Activated CD4-positive, alpha-beta memory T cell treated with anti-CD3 and anti-CD28 coated beads for 36 hours (primary cell): ENCODE results near the gene HEMK1. TPM values are rescaled to one million over a fixed set of nuclear protein-coding genes. Genes with fewer than 3 reads are reported as not detected.

ENCODE experiments used
- CTCF ChIA-PET: fragments of 350-600 bp; sonication (Branson Sonifier 250); formaldehyde crosslinking; loops from one replicate; lab custom pipeline; 2021; ENCODE audit warnings: antibody characterized with exemption, inconsistent platforms; lab: Charles Lee
- POLR2A ChIA-PET: fragments of 350-600 bp; sonication (Branson Sonifier 250); formaldehyde crosslinking; loops from one replicate; lab custom pipeline; 2021; ENCODE audit warnings: antibody characterized with exemption; lab: Charles Lee
- DNase-seq: peaks from one replicate; pipeline ENCODE4 v3.0.0-alpha.2; 2020
- H3K27ac Mint-ChIP-seq: one replicate; pipeline ENCODE4 v1.8.0; 2021; ENCODE audit warnings: mixed read lengths
- H3K27me3 Mint-ChIP-seq: one replicate; pipeline ENCODE4 v1.8.0; 2021; ENCODE audit warnings: mixed read lengths
- H3K36me3 Mint-ChIP-seq: one replicate; pipeline ENCODE4 v1.8.0; 2021; ENCODE audit warnings: mixed read lengths
- H3K4me1 Mint-ChIP-seq: one replicate; pipeline ENCODE4 v1.8.0; 2021; ENCODE audit warnings: low read depth, mixed read lengths
- H3K4me3 Mint-ChIP-seq: one replicate; pipeline ENCODE4 v1.8.0; 2021; ENCODE audit warnings: mild to moderate bottlenecking, mixed read lengths
- H3K9me3 Mint-ChIP-seq: one replicate; pipeline ENCODE4 v1.8.0; 2021; ENCODE audit warnings: mixed read lengths
- intact Hi-C: fragments of 100-400 bp; cut with micrococcal nuclease; formaldehyde crosslinking; loops from one replicate; pipeline ENCODE4 v1.15.1; 2023
- total RNA-seq, 2 experiments: library from RNA; stranded (reverse); gene quantifications; one replicate each; pipeline ENCODE4 v1.2.3, GENCODE V29; 2021

Gene HEMK1
- total RNA-seq, 2 experiments from 2014 or later = 78.7 to 82.6 TPM

- H3K27me3 Mint-ChIP-seq = no peaks in the 10 kb centered on the region
- H3K9me3 Mint-ChIP-seq = no peaks in the 10 kb centered on the region
- H3K36me3 Mint-ChIP-seq = peaks cover 74% of the 10 kb centered on the region
- intact Hi-C loops = no loop called here
- CTCF ChIA-PET = interaction anchor here (1.0 to 2.4 kb wide), 4 partner anchors 8 to 34 kb away, joined by 6 to 16 read pairs (median 10); partner anchors contain the start of gene HEMK1
- peaks cover 63% of the 10 kb centered on the region for H3K4me1 Mint-ChIP-seq
- H3K4me3 Mint-ChIP-seq = no peak overlapping the region
- POLR2A ChIA-PET = interaction anchor here (0.6 to 1.5 kb wide), 3 partner anchors 11 to 34 kb away, joined by 3 to 5 read pairs (median 4); no protein-coding TSS in a partner anchor
- H3K27ac Mint-ChIP-seq = peak overlapping the region; percentile 28
- no peak for DNase-seq
Observed at GRCh38 chr3:50580683-50581458, 11.5 kb downstream of the HEMK1 start.

- ChIA-PET POLR2A (interaction anchor here (0.6 to 1.5 kb wide), 3 partner anchors 11 to 33 kb away, joined by 3 to 5 read pairs (median 4); no protein-coding TSS in a partner anchor), CTCF (interaction anchor here (1.0 to 2.4 kb wide), 4 partner anchors 9 to 33 kb away, joined by 6 to 16 read pairs (median 10); partner anchors contain the start of gene HEMK1)
- intact Hi-C loops = no loop called here
- Mint-ChIP-seq H3K36me3 (peaks cover 69% of the 10 kb centered on the region), H3K4me1 (peaks cover 63% of the 10 kb centered on the region), H3K27ac (peak overlapping the region; percentile 56), H3K27me3 (no peaks in the 10 kb centered on the region), H3K4me3 (no peak overlapping the region), H3K9me3 (no peaks in the 10 kb centered on the region)
- no peak for DNase-seq
Observed at GRCh38 chr3:50581459-50581842, 12.1 kb downstream of the HEMK1 start.

GRCh38 chr3:50582083-50582482 is 12.8 kb downstream of the HEMK1 start:
- Mint-ChIP-seq H3K36me3 (peaks cover 67% of the 10 kb centered on the region), H3K4me3 (no peak overlapping the region)
- intact Hi-C loops = no loop called here

GRCh38 chr3:50583897-50584296 is 14.6 kb downstream of the HEMK1 start:
- CTCF ChIA-PET = interaction anchor here (1.0 to 1.2 kb wide), 2 partner anchors 9 to 11 kb away, joined by 3 read pairs; no protein-coding TSS in a partner anchor
- Mint-ChIP-seq H3K4me1 (peaks cover 83% of the 10 kb centered on the region), H3K4me3 (no peak overlapping the region), H3K36me3 (peaks cover 70% of the 10 kb centered on the region), H3K27me3 (no peaks in the 10 kb centered on the region), H3K9me3 (no peaks in the 10 kb centered on the region), H3K27ac (peak overlapping the region; percentile 98)
- no peak for DNase-seq
- POLR2A ChIA-PET = interaction anchor here (0.5 to 1.5 kb wide), 2 partner anchors 28 to 243 kb away, joined by 3 read pairs; partner anchors contain the start of gene CISH
- intact Hi-C loops = no loop called here

More at GRCh38 chr3:50582083-50582482, 12.8 kb downstream of the HEMK1 start:
- Mint-ChIP-seq H3K4me1 (peaks cover 66% of the 10 kb centered on the region), H3K9me3 (no peaks in the 10 kb centered on the region), H3K27me3 (no peaks in the 10 kb centered on the region), H3K27ac (peak overlapping the region; percentile 56)
- POLR2A ChIA-PET = no interaction called here
- CTCF ChIA-PET = interaction anchor here (1.9 to 2.4 kb wide), 2 partner anchors 12 to 33 kb away, joined by 13 to 16 read pairs; partner anchors contain the start of gene HEMK1
- no peak for DNase-seq

- Mint-ChIP-seq H3K4me3 (no peak overlapping the region), H3K27ac (peak overlapping the region; percentile 98), H3K9me3 (no peaks in the 10 kb centered on the region), H3K4me1 (peaks cover 85% of the 10 kb centered on the region), H3K27me3 (no peaks in the 10 kb centered on the region), H3K36me3 (peaks cover 68% of the 10 kb centered on the region)
- ChIA-PET CTCF (interaction anchor here (1.0 to 1.2 kb wide), 2 partner anchors 10 to 12 kb away, joined by 3 read pairs; no protein-coding TSS in a partner anchor), POLR2A (interaction anchor here (1.5 kb wide), 1 partner anchor 27 kb away, joined by 3 read pairs; the partner anchor contains the start of gene CISH)
- intact Hi-C loops = no loop called here
- no peak for DNase-seq
Observed at GRCh38 chr3:50584391-50584790, 15.1 kb downstream of the HEMK1 start.

- DNase-seq = peak; percentile 86
- Mint-ChIP-seq H3K27me3 (no peaks in the 10 kb centered on the region), H3K9me3 (no peaks in the 10 kb centered on the region), H3K27ac (peak overlapping the region; percentile 98), H3K36me3 (peaks cover 56% of the 10 kb centered on the region), H3K4me3 (peak overlapping the region; percentile 18), H3K4me1 (peaks cover 87% of the 10 kb centered on the region)
- intact Hi-C loops = no loop called here
- POLR2A ChIA-PET = interaction anchor here (11.1 kb wide), 2 partner anchors 13 to 22 kb away, joined by 510 to 859 read pairs; partner anchors contain the start of genes C3orf18, CISH, HEMK1 and MAPKAPK3
- CTCF ChIA-PET = interaction anchor here (8.7 to 10.3 kb wide), 3 partner anchors 14 to 27 kb away, joined by 221 to 317 read pairs (median 299); partner anchors contain the start of genes CISH, HEMK1 and MAPKAPK3
Observed at GRCh38 chr3:50585919-50586762, 16.8 kb downstream of the HEMK1 start.

- Mint-ChIP-seq H3K4me3 (no peak overlapping the region), H3K9me3 (no peaks in the 10 kb centered on the region)
- POLR2A ChIA-PET = interaction anchor here (11.1 kb wide), 2 partner anchors 14 to 22 kb away, joined by 510 to 859 read pairs; partner anchors contain the start of genes C3orf18, CISH, HEMK1 and MAPKAPK3
Observed at GRCh38 chr3:50586763-50587070, 17.4 kb downstream of the HEMK1 start.

GRCh38 chr3:50587373-50587772 is 18.1 kb downstream of the HEMK1 start:
- peak overlapping the region; percentile 30 for H3K4me3 Mint-ChIP-seq
- no peaks in the 10 kb centered on the region for H3K9me3 Mint-ChIP-seq
- intact Hi-C loops = no loop called here
- peaks cover 91% of the 10 kb centered on the region for H3K4me1 Mint-ChIP-seq
- H3K27ac Mint-ChIP-seq = peak overlapping the region; percentile 98
- H3K36me3 Mint-ChIP-seq = peaks cover 45% of the 10 kb centered on the region
- ChIA-PET CTCF (interaction anchor here (8.7 to 10.3 kb wide), 3 partner anchors 14 to 26 kb away, joined by 221 to 317 read pairs (median 299); partner anchors contain the start of genes CISH, HEMK1 and MAPKAPK3), POLR2A (interaction anchor here (11.1 kb wide), 2 partner anchors 14 to 21 kb away, joined by 510 to 859 read pairs; partner anchors contain the start of genes C3orf18, CISH, HEMK1 and MAPKAPK3)
- DNase-seq = peak; percentile 38
- no peaks in the 10 kb centered on the region for H3K27me3 Mint-ChIP-seq

More at GRCh38 chr3:50586763-50587070, 17.4 kb downstream of the HEMK1 start:
- CTCF ChIA-PET = interaction anchor here (8.7 to 10.3 kb wide), 3 partner anchors 14 to 27 kb away, joined by 221 to 317 read pairs (median 299); partner anchors contain the start of genes CISH, HEMK1 and MAPKAPK3
- H3K27me3 Mint-ChIP-seq = no peaks in the 10 kb centered on the region
- peaks cover 51% of the 10 kb centered on the region for H3K36me3 Mint-ChIP-seq
- intact Hi-C loops = no loop called here
- DNase-seq = no peak
- H3K27ac Mint-ChIP-seq = peak overlapping the region; percentile 98
- peaks cover 87% of the 10 kb centered on the region for H3K4me1 Mint-ChIP-seq

GRCh38 chr3:50587806-50588758 is 18.8 kb downstream of the HEMK1 start:
- DNase-seq = peak; percentile 96
- CTCF ChIA-PET = interaction anchor here (1.0 to 10.3 kb wide), 5 partner anchors 13 to 800 kb away, joined by 3 to 317 read pairs (median 221); partner anchors contain the start of genes CISH, HEMK1 and MAPKAPK3
- intact Hi-C loops = loop anchor here (1.0 kb wide), 1 partner anchor 15 kb away; no protein-coding TSS in a partner anchor

More at GRCh38 chr3:50587806-50588758, 18.8 kb downstream of the HEMK1 start:
- H3K4me3 Mint-ChIP-seq = peak overlapping the region; percentile 68
- H3K36me3 Mint-ChIP-seq = peaks cover 42% of the 10 kb centered on the region
- H3K27me3 Mint-ChIP-seq = no peaks in the 10 kb centered on the region
- peaks cover 94% of the 10 kb centered on the region for H3K4me1 Mint-ChIP-seq
- POLR2A ChIA-PET = interaction anchor here (11.1 kb wide), 2 partner anchors 15 to 20 kb away, joined by 510 to 859 read pairs; partner anchors contain the start of genes C3orf18, CISH, HEMK1 and MAPKAPK3
- peak overlapping the region; percentile 98 for H3K27ac Mint-ChIP-seq
- H3K9me3 Mint-ChIP-seq = no peaks in the 10 kb centered on the region
